SK-N-SH (cell line): ENCODE measurements around the gene DHPS. TPM values are rescaled to one million over a fixed set of nuclear protein-coding genes. Genes with fewer than 3 reads are reported as not detected.
A peak's percentile ranks its signal among the peaks of the same experiment; 100 is the strongest.

Experiments
- CTCF ChIA-PET: fragments of 300-600, 350-600 bp; formaldehyde crosslinking; extraction: SDS; loops from one replicate; lab custom pipeline; 2021; lab: Yijun Ruan, JAX
- POLR2A ChIA-PET: fragments of 350-600 bp; sonication (Branson Sonifier 250); formaldehyde crosslinking; extraction: SDS; loops from one replicate; lab custom pipeline; 2020; ENCODE audit warnings: antibody characterized with exemption, inconsistent platforms; lab: Yijun Ruan, JAX
- DNase-seq: peaks from one replicate; pipeline ENCODE4 v3.0.0; 2012
- H2AFZ ChIP-seq: fragments of 200-600 bp; sonication (generic); 2 replicates; pipeline ENCODE4 v1.8.1; 2016; ENCODE audit warnings: antibody characterized with exemption, mild to moderate bottlenecking, low read depth
- H3F3A ChIP-seq: fragments of 200-600 bp; sonication (generic); replicated peaks from 2 replicates; pipeline ENCODE3; 2016; ENCODE audit warnings: antibody characterized with exemption, mild to moderate bottlenecking; ENCODE audit not compliant: insufficient read depth
- H3K27ac ChIP-seq, 2 experiments: fragments of 200-500 bp in 1 of 2; fragments of 200-600 bp in 1 of 2; sonication (Bioruptor generic) in 1 of 2; sonication (generic), shearing (Covaris generic) in 1 of 2; 2 replicates each; pipeline versions ENCODE4 v1.5.1 to v1.6.1; 2014 to 2016; ENCODE audit warnings: low read depth in 2 of 2, inconsistent platforms in 1 of 2, low read length in 1 of 2, mild to moderate bottlenecking in 1 of 2, mixed read lengths in 1 of 2
- H3K27me3 ChIP-seq: fragments of 200-600 bp; sonication (generic), shearing (Covaris generic); 2 replicates; pipeline ENCODE4 v1.6.1; 2016; ENCODE audit warnings: mixed run types; ENCODE audit not compliant: insufficient read depth
- H3K36me3 ChIP-seq, 2 experiments: fragments of 200-500 bp in 1 of 2; fragments of 200-600 bp in 1 of 2; sonication (Bioruptor generic) in 1 of 2; sonication (generic) in 1 of 2; replicated peaks in 1 of 2; 2 replicates each; pipeline versions ENCODE3 to v1.5.1; 2014 to 2016; ENCODE audit warnings: low read length in 1 of 2, mild to moderate bottlenecking in 1 of 2; ENCODE audit not compliant: insufficient read depth in 2 of 2, control insufficient read depth in 1 of 2
- H3K4me1 ChIP-seq, 2 experiments: fragments of 200-500 bp in 1 of 2; fragments of 200-600 bp in 1 of 2; sonication (Bioruptor generic) in 1 of 2; sonication (generic), shearing (Covaris generic) in 1 of 2; 2 replicates each; pipeline versions ENCODE4 v1.5.1 to v1.6.1; 2014 to 2016; ENCODE audit warnings: low read depth in 1 of 2, low read length in 1 of 2, mixed run types in 1 of 2; ENCODE audit not compliant: insufficient read depth in 2 of 2, control insufficient read depth in 1 of 2
- H3K4me2 ChIP-seq: fragments of 200-600 bp; sonication (generic), shearing (Covaris generic); 2 replicates; pipeline ENCODE4 v1.6.1; 2017; ENCODE audit warnings: mixed run types
- H3K4me3 ChIP-seq, 2 experiments: fragments of 200-500 bp in 1 of 2; fragments of 200-600 bp in 1 of 2; sonication (Bioruptor generic) in 1 of 2; sonication (generic), shearing (Covaris generic) in 1 of 2; 2 replicates each; pipeline versions ENCODE4 v1.5.1 to v1.8.1; 2014 to 2016; ENCODE audit warnings: low read depth in 2 of 2, inconsistent platforms in 1 of 2, low read length in 1 of 2, mild to moderate bottlenecking in 1 of 2, mixed read lengths in 1 of 2, moderate library complexity in 1 of 2
- H3K79me2 ChIP-seq: fragments of 200-600 bp; sonication (generic); 2 replicates; pipeline ENCODE4 v1.8.1; 2017; ENCODE audit warnings: mild to moderate bottlenecking; ENCODE audit not compliant: insufficient read depth
- H3K9ac ChIP-seq: fragments of 200-600 bp; sonication (generic); 2 replicates; pipeline ENCODE4 v1.6.1; 2017; ENCODE audit warnings: mixed run types
- H3K9me2 ChIP-seq: fragments of 200-600 bp; sonication (generic); 2 replicates; pipeline ENCODE4 v1.6.1; 2017; ENCODE audit warnings: mixed run types
- H3K9me3 ChIP-seq: fragments of 200-600 bp; sonication (generic); 2 replicates; pipeline ENCODE4 v1.6.1; 2017; ENCODE audit warnings: mixed run types, mild to moderate bottlenecking, moderate library complexity
- H4K20me1 ChIP-seq: fragments of 200-600 bp; sonication (generic); 2 replicates; pipeline ENCODE4 v1.6.1; 2017; ENCODE audit warnings: mild to moderate bottlenecking, mixed run types; ENCODE audit not compliant: insufficient read depth
- EZH2phosphoT487 ChIP-seq: fragments of 200-600 bp; sonication (generic); IDR thresholded peaks from 2 replicates; pipeline ENCODE4 v1.6.1; 2017; ENCODE audit warnings: low read depth, mixed run types, mild to moderate bottlenecking, antibody characterized with exemption, moderate library complexity, borderline replicate concordance
- FOXJ3 ChIP-seq: sonication (generic); formaldehyde crosslinking; IDR thresholded peaks from 2 replicates; pipeline ENCODE4 v1.5.1; 2020; ENCODE audit warnings: mild to moderate bottlenecking, missing genetic modification reagents
- FOXM1 ChIP-seq: IDR thresholded peaks from 2 replicates; pipeline ENCODE4 v1.4.0; 2012; ENCODE audit warnings: low read depth, mild to moderate bottlenecking
- GATA2 ChIP-seq: sonication (generic); formaldehyde crosslinking; IDR thresholded peaks from 2 replicates; pipeline ENCODE4 v1.5.0; 2020; ENCODE audit warnings: mild to moderate bottlenecking, missing genetic modification reagents
- JUND ChIP-seq: IDR thresholded peaks from 2 replicates; pipeline ENCODE4 v1.4.0; 2012
- MEF2A ChIP-seq: IDR thresholded peaks from 2 replicates; pipeline ENCODE4 v1.4.0; 2012; ENCODE audit warnings: low read depth, borderline replicate concordance
- NFIC ChIP-seq: IDR thresholded peaks from 2 replicates; pipeline ENCODE4 v1.4.0; 2012; ENCODE audit warnings: borderline replicate concordance
- SIN3A ChIP-seq: IDR thresholded peaks from 2 replicates; pipeline ENCODE4 v1.6.1; 2012; ENCODE audit warnings: low read depth, mild to moderate bottlenecking, low read length, moderate library complexity, borderline replicate concordance
- TAF1 ChIP-seq: IDR thresholded peaks from 2 replicates; pipeline ENCODE4 v1.6.1; 2012; ENCODE audit warnings: low read depth, mild to moderate bottlenecking, low read length, moderate library complexity, borderline replicate concordance
- TEAD4 ChIP-seq: IDR thresholded peaks from 2 replicates; pipeline ENCODE4 v1.4.0; 2012; ENCODE audit warnings: mild to moderate bottlenecking, borderline replicate concordance; ENCODE audit not compliant: insufficient read depth
- YY1 ChIP-seq: IDR thresholded peaks from 2 replicates; pipeline ENCODE4 v1.4.0; 2012; ENCODE audit warnings: low read depth, mild to moderate bottlenecking
- WGBS: methylation state at CpG from one replicate; pipeline ENCODE4 v1.1.6; 2017; ENCODE audit warnings: low lambda C conversion rate; 5-methylcytosine and 5-hydroxymethylcytosine counted together
- polyA plus RNA-seq, 3 experiments: library from polyadenylated mRNA; depleted of rRNA; stranded (reverse); fragments of >200 nt; gene quantifications; 2 replicates each; pipeline ENCODE4 v1.2.3, GENCODE V29; 2012
- TF ChIP-seq, protein P1 (sequence below): IDR thresholded peaks from 2 replicates; pipeline ENCODE4; 2012
- TF ChIP-seq, protein P2 (sequence below): fragments of 150-350 bp; IDR thresholded peaks from 2 replicates; pipeline ENCODE4 v1.6.1; 2016; ENCODE audit warnings: mild to moderate bottlenecking, low read depth, low read length

The DHPS gene
- polyA plus RNA-seq, 1 of the 3 experiments (the other 2 are of a cell fraction) = 179 TPM

DNA sequence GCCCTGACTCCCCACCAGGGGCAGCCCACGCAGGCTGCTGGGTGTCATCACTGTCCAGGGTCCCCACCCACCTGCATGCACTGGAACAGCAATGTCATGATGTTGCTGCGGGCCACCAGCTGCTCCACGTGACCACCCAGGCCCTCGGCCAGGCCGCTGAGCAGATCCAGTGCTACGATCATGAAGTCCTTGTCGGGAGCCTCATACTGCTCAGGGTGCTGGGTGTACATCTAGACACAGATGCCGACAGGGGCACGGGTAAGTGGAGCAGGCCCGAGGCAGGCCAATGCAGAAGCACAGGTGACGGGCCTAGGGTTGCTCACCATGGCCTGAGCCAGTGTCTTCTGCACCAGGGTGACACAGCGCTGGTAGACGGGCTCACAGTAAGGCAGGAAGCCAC lies 23.5 kb upstream of the DHPS start:
- no peak overlapping the region for H3K27ac ChIP-seq
- H3K9me3 ChIP-seq = no peaks in the 10 kb centered on the region
- no peaks in the 10 kb centered on the region for H4K20me1 ChIP-seq
- no peaks in the 10 kb centered on the region for H3K27me3 ChIP-seq
- whole genome bisulfite sequencing = 95% methylated on average over 3 of the region's 13 CpGs
- peaks cover 16% of the 10 kb centered on the region for H3F3A ChIP-seq
- DNase-seq = no peak
- no peak for TF ChIP-seq TEAD4
- TF ChIP-seq SIN3A = no peak
- TF ChIP-seq TAF1 = no peak
- no peak for TF ChIP-seq GATA2 (CRISPR knock-in tag)
- no peaks in the 10 kb centered on the region for H3K9me2 ChIP-seq
- peaks cover 41 to 63% of the 10 kb centered on the region in 2 experiments for H3K36me3 ChIP-seq
- H3K79me2 ChIP-seq = peaks cover 3% of the 10 kb centered on the region; the same call in 1 of the 2 replicates
- no peak overlapping the region for H3K4me3 ChIP-seq
- H2AFZ ChIP-seq = no peak overlapping the region
- H3K9ac ChIP-seq = no peak overlapping the region
- H3K4me2 ChIP-seq = no peak overlapping the region
- ChIA-PET POLR2A (no interaction called here), CTCF (interaction anchor here (1.2 kb wide), 1 partner anchor 28 kb away, joined by 4 read pairs; no protein-coding TSS in a partner anchor)
- no peaks in the 10 kb centered on the region for H3K4me1 ChIP-seq

DNA sequence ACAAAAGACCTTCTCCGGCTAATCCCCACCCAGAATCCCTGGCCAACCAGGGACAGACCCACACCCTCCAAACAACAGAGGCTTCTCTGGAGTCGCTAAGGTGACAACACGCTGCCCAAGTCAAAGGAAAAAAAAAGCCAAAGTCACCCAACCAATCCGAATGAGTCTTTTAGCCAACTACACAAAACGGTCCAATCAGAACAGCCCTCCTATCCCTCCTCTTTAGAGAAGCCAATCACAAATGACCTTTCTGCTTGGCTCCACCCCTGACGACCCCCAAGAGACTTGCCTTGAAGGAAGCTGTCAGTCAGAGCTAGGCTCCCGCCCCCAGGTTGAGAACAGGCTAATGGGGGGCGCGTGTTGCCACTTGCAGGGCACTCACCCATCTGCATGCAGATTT lies 21.4 kb upstream of the DHPS start:
- H3K4me1 ChIP-seq = no peaks in the 10 kb centered on the region
- no peak for TF ChIP-seq SIN3A
- TF ChIP-seq, protein P1, sequence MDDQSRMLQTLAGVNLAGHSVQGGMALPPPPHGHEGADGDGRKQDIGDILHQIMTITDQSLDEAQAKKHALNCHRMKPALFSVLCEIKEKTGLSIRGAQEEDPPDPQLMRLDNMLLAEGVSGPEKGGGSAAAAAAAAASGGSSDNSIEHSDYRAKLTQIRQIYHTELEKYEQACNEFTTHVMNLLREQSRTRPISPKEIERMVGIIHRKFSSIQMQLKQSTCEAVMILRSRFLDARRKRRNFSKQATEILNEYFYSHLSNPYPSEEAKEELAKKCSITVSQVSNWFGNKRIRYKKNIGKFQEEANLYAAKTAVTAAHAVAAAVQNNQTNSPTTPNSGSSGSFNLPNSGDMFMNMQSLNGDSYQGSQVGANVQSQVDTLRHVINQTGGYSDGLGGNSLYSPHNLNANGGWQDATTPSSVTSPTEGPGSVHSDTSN = peak; percentile 63
- DNase-seq = peak; percentile 90

DNA sequence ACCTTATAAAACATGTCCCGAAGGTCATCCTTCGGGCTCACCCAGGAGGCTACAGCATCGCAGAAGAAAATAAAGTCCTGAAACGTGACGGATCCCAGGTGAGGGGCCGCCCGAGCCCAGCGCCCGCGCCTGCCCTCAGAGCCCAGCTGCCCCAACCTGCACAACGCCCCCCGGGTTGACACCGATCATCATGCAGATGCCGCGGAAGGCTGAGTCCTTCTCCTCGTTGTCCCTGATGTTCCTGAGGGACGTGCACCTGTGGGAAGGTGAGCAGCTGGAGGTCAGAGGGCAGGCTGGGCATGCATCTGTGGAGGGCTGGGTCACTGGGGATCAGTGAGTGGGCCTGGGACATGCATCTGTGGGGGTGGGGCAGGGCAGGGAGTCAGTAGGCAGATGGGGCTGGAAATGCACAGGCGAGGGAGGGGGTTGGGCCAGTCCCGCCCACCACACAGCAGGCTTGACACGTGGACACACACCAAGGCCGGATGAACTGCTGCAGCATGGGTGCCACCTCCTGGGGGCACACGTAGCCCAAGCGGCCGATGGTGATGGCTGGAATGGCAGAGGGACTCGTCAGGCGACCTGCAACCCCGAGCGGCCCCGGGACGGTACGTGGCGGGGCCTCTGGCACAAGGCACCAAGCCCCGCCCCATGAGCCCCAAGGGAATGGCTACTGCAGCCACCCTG lies 20.1 kb upstream of the DHPS start:
- no peaks in the 10 kb centered on the region for H3K79me2 ChIP-seq
- TF ChIP-seq NFIC = no peak
- TF ChIP-seq FOXJ3 (CRISPR knock-in tag) = no peak
- TF ChIP-seq, protein P1 = no peak
- no peak for TF ChIP-seq EZH2phosphoT487
- no peak for TF ChIP-seq GATA2 (CRISPR knock-in tag)
- no peak for TF ChIP-seq MEF2A
- no peak for TF ChIP-seq YY1
- TF ChIP-seq JUND = no peak
- TF ChIP-seq, protein P2, sequence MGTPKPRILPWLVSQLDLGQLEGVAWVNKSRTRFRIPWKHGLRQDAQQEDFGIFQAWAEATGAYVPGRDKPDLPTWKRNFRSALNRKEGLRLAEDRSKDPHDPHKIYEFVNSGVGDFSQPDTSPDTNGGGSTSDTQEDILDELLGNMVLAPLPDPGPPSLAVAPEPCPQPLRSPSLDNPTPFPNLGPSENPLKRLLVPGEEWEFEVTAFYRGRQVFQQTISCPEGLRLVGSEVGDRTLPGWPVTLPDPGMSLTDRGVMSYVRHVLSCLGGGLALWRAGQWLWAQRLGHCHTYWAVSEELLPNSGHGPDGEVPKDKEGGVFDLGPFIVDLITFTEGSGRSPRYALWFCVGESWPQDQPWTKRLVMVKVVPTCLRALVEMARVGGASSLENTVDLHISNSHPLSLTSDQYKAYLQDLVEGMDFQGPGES = no peak
- no peak for TF ChIP-seq FOXM1
- H3K36me3 ChIP-seq = peaks cover 26 to 66% of the 10 kb centered on the region in 2 experiments
- WGBS = 100% methylated on average over 4 of the region's 33 CpGs
- H2AFZ ChIP-seq = no peak overlapping the region
- no peak overlapping the region for H3K27ac ChIP-seq
- POLR2A ChIA-PET = no interaction called here
- H3K27me3 ChIP-seq = no peaks in the 10 kb centered on the region
- DNase-seq = no peak
- no peaks in the 10 kb centered on the region for H3K9me2 ChIP-seq
- no peaks in the 10 kb centered on the region for H4K20me1 ChIP-seq
- no peak overlapping the region for H3K4me3 ChIP-seq
- no peak overlapping the region for H3K4me2 ChIP-seq
- H3K9me3 ChIP-seq = no peaks in the 10 kb centered on the region
- peaks cover 38% of the 10 kb centered on the region for H3F3A ChIP-seq
- peaks cover 0 to 3% of the 10 kb centered on the region in 2 experiments; a peak in 2 of 4 replicates for H3K4me1 ChIP-seq
- CTCF ChIA-PET = no interaction called here
- no peak overlapping the region for H3K9ac ChIP-seq

More for the DNA sequence above, 21.4 kb upstream of the DHPS start:
- Histone ChIP-seq H3K27me3 (no peaks in the 10 kb centered on the region), H3K4me2 (no peak overlapping the region), H3K79me2 (no peaks in the 10 kb centered on the region), H3K36me3 (peaks cover 30 to 66% of the 10 kb centered on the region in 2 experiments), H4K20me1 (no peaks in the 10 kb centered on the region), H3K27ac (no peak overlapping the region), H3K9ac (no peak overlapping the region), H2AFZ (no peak overlapping the region), H3K4me3 (no peak overlapping the region), H3K9me2 (no peaks in the 10 kb centered on the region), H3K9me3 (no peaks in the 10 kb centered on the region), H3F3A (peaks cover 31% of the 10 kb centered on the region)
- CTCF ChIA-PET = interaction anchor here (0.8 to 1.1 kb wide), 4 partner anchors 10 to 57 kb away, joined by 3 read pairs; no protein-coding TSS in a partner anchor
- POLR2A ChIA-PET = no interaction called here
- 82% methylated on average over 9 of the region's 9 CpGs for WGBS
